HG02759 (cell line): ENCODE results near the gene ATG2B.

Experiments used
- ATAC-seq: cut with Tn5 transposase; IDR thresholded peaks from one replicate; pipeline ENCODE4 v1.9.1; 2021; ENCODE audit warnings: mild to moderate bottlenecking, moderate library complexity; ENCODE audit not compliant: unreplicated experiment

ATG2B gene

GRCh38 chr14:96362965-96363750 lies at the start of gene ATG2B, which contains the start of gene GSKIP:
Gene ATG2B, minus strand, starts transcription at chr14:96363341. Its CDS starts 365 bp downstream, at chr14:96362976.
Gene GSKIP, plus strand, starts transcription at chr14:96363526. Its CDS starts 18,722 bp downstream, at chr14:96382248.
- peak; percentile 77 for ATAC-seq

GRCh38 chr14:96410119-96410518 lies 47.0 kb upstream of the ATG2B start:
- ATAC-seq, result no peak

- no peak for ATAC-seq
These were observed 46.6 kb upstream of the ATG2B start for GRCh38 chr14:96409701-96410100.

GRCh38 chr14:96408608-96409007 lies 45.5 kb upstream of the ATG2B start:
- no peak for ATAC-seq

GRCh38 chr14:96407935-96408570 lies 44.9 kb upstream of the ATG2B start:
- no peak for ATAC-seq

- no peak for ATAC-seq
These were observed 42.5 kb upstream of the ATG2B start for GRCh38 chr14:96405677-96406076.

- no peak for ATAC-seq
These were observed 40.3 kb upstream of the ATG2B start for GRCh38 chr14:96403409-96403808.

GRCh38 chr14:96400495-96400894 lies 37.4 kb upstream of the ATG2B start:
- ATAC-seq, result no peak

GRCh38 chr14:96399405-96399804 lies 36.3 kb upstream of the ATG2B start:
- no peak for ATAC-seq

- no peak for ATAC-seq
These were observed 35.8 kb upstream of the ATG2B start for GRCh38 chr14:96398921-96399320.

- no peak for ATAC-seq
These were observed 35.3 kb upstream of the ATG2B start for GRCh38 chr14:96398432-96398831.

- no peak for ATAC-seq
These were observed 31.1 kb upstream of the ATG2B start for GRCh38 chr14:96394047-96394815.

- no peak for ATAC-seq
These were observed 30.0 kb upstream of the ATG2B start for GRCh38 chr14:96393071-96393691.

GRCh38 chr14:96391293-96392118 lies 28.4 kb upstream of the ATG2B start:
- peak; percentile 88 for ATAC-seq

GRCh38 chr14:96390965-96391292 lies 27.8 kb upstream of the ATG2B start:
- ATAC-seq, result no peak

- ATAC-seq, result no peak
These were observed 22.2 kb upstream of the ATG2B start for GRCh38 chr14:96385385-96385784.

- ATAC-seq, result no peak
These were observed 21.6 kb upstream of the ATG2B start for GRCh38 chr14:96384740-96385139.

- ATAC-seq, result no peak
These were observed 20.9 kb upstream of the ATG2B start for GRCh38 chr14:96384053-96384452.

- no peak for ATAC-seq
These were observed 20.3 kb upstream of the ATG2B start for GRCh38 chr14:96383445-96383844.

- ATAC-seq, result peak; percentile 95
These were observed 17.6 kb upstream of the ATG2B start for GRCh38 chr14:96380735-96381134.
